GM23338 (cell line): ENCODE measurements around the gene UNKL. TPM values are rescaled to one million over a fixed set of nuclear protein-coding genes. Genes with fewer than 3 reads are reported as not detected.

Experiments used
- ATAC-seq: fragments of 200-7000 bp; cut with Tn5 transposase; 3 replicates; pipeline ENCODE4 v1.9.1; 2020
- DNase-seq: peaks from one replicate; pipeline ENCODE4 v3.0.0-alpha.2; 2015; ENCODE audit warnings: low spot score
- H2AFZ ChIP-seq: fragments of 200-600 bp; sonication (generic); 2 replicates; pipeline ENCODE4 v1.8.0; 2016; ENCODE audit warnings: antibody characterized with exemption, mild to moderate bottlenecking, moderate library complexity
- H3F3A ChIP-seq: fragments of 200-600 bp; sonication (generic); replicated peaks from 2 replicates; pipeline ENCODE4 v1.8.0; 2017; ENCODE audit warnings: antibody characterized with exemption, mixed run types, low read depth
- H3K27ac ChIP-seq: fragments of 200-600 bp; sonication (generic); 2 replicates; pipeline ENCODE4 v1.6.1; 2016; ENCODE audit warnings: low read depth
- H3K27me3 ChIP-seq: fragments of 200-600 bp; sonication (generic); 2 replicates; pipeline ENCODE4 v1.8.0; 2016; ENCODE audit warnings: mild to moderate bottlenecking, mixed run types, moderate library complexity; ENCODE audit not compliant: insufficient read depth
- H3K36me3 ChIP-seq: fragments of 200-600 bp; sonication (generic); 2 replicates; pipeline ENCODE4 v1.8.0; 2016; ENCODE audit warnings: mild to moderate bottlenecking; ENCODE audit not compliant: insufficient read depth
- H3K4me1 ChIP-seq: fragments of 200-600 bp; sonication (generic); 2 replicates; pipeline ENCODE4 v1.8.0; 2016; ENCODE audit warnings: mild to moderate bottlenecking, moderate library complexity; ENCODE audit not compliant: insufficient read depth
- H3K4me2 ChIP-seq: fragments of 200-600 bp; sonication (generic); 2 replicates; pipeline ENCODE4 v1.7.1; 2017; ENCODE audit warnings: mixed run types
- H3K4me3 ChIP-seq: fragments of 200-600 bp; sonication (generic); 2 replicates; pipeline ENCODE4 v1.6.1; 2016; ENCODE audit warnings: mixed run types
- H3K79me2 ChIP-seq: fragments of 200-600 bp; sonication (generic); replicated peaks from 2 replicates; pipeline ENCODE4 v1.8.0; 2017; ENCODE audit warnings: mild to moderate bottlenecking; ENCODE audit not compliant: insufficient read depth
- H3K9me2 ChIP-seq: fragments of 200-600 bp; sonication (generic); 2 replicates; pipeline ENCODE4 v1.8.0; 2017; ENCODE audit not compliant: insufficient read depth
- H4K20me1 ChIP-seq: fragments of 200-600 bp; sonication (generic); replicated peaks from 2 replicates; pipeline ENCODE4 v1.8.0; 2017; ENCODE audit warnings: mild to moderate bottlenecking; ENCODE audit not compliant: insufficient read depth
- H3K27ac Mint-ChIP-seq: 2 replicates; pipeline ENCODE4 v1.8.0; 2020; ENCODE audit warnings: inconsistent platforms, mild to moderate bottlenecking, moderate library complexity, mixed read lengths
- H3K27me3 Mint-ChIP-seq: 3 replicates; pipeline ENCODE4 v1.8.0; 2022; ENCODE audit warnings: low read depth, mild to moderate bottlenecking, moderate library complexity, mixed read lengths, inconsistent platforms; ENCODE audit not compliant: insufficient read depth, poor library complexity
- H3K36me3 Mint-ChIP-seq: 3 replicates; pipeline ENCODE4 v1.8.0; 2021; ENCODE audit warnings: low read depth, mild to moderate bottlenecking, inconsistent platforms, moderate library complexity, mixed read lengths
- H3K4me1 Mint-ChIP-seq: 3 replicates; pipeline ENCODE4 v1.8.0; 2020; ENCODE audit warnings: mild to moderate bottlenecking, inconsistent platforms, mixed read lengths
- H3K4me3 Mint-ChIP-seq: 3 replicates; pipeline ENCODE4 v1.8.0; 2021; ENCODE audit warnings: moderate library complexity, mild to moderate bottlenecking, inconsistent platforms, mixed read lengths
- H3K9me3 Mint-ChIP-seq: 3 replicates; pipeline ENCODE4 v1.8.0; 2020; ENCODE audit warnings: moderate library complexity, mild to moderate bottlenecking, inconsistent platforms, mixed read lengths
- CREB1 ChIP-seq: fragments of 250-450 bp; sonication (Bioruptor Pico); IDR thresholded peaks from 2 replicates; pipeline ENCODE4 v1.5.0; 2020; ENCODE audit warnings: low read depth, mild to moderate bottlenecking, moderate library complexity
- NANOG ChIP-seq: IDR thresholded peaks from 2 replicates; pipeline ENCODE4 v1.6.1; 2016; ENCODE audit warnings: antibody characterized with exemption, borderline replicate concordance
- POLR2AphosphoS5 ChIP-seq: IDR thresholded peaks from 2 replicates; pipeline ENCODE4 v1.6.1; 2016; ENCODE audit warnings: antibody characterized with exemption, low read depth
- polyA plus RNA-seq: library from polyadenylated mRNA; unstranded; fragments of >200 nt; fragmentation: Nextera tagmentation; extraction: Ambion mirVana; gene quantifications from 2 replicates; pipeline ENCODE4 v1.2.1, GENCODE V29; 2016
- total RNA-seq: library from RNA; depleted of rRNA; stranded (reverse); fragments of >200 nt; shearing (Covaris generic); gene quantifications from 2 replicates; pipeline ENCODE4 v1.2.3, GENCODE V29; 2014
- TF ChIP-seq, protein P1 (sequence below): fragments of 250-450 bp; sonication (Bioruptor Pico); IDR thresholded peaks from 2 replicates; pipeline ENCODE4 v1.5.0; 2020; ENCODE audit warnings: mild to moderate bottlenecking, moderate library complexity
- TF ChIP-seq, protein P2 (sequence below), 2 experiments: fragments of 200-600 bp in 1 of 2; sonication (generic) in 1 of 2; conservative IDR thresholded peaks; 2 replicates each; pipeline versions ENCODE4 v1.5.1 to v1.6.1; 2016 to 2017; ENCODE audit warnings: antibody characterized with exemption in 2 of 2, low read depth in 2 of 2, mild to moderate bottlenecking in 2 of 2, moderate library complexity in 1 of 2
- TF ChIP-seq, protein P3 (sequence below): IDR thresholded peaks from 2 replicates; pipeline ENCODE4 v1.6.1; 2016; ENCODE audit warnings: antibody characterized with exemption

The UNKL gene
- total and polyA plus RNA-seq, 2 experiments from 2014 or later: 16.7 to 28.7 TPM

DNA sequence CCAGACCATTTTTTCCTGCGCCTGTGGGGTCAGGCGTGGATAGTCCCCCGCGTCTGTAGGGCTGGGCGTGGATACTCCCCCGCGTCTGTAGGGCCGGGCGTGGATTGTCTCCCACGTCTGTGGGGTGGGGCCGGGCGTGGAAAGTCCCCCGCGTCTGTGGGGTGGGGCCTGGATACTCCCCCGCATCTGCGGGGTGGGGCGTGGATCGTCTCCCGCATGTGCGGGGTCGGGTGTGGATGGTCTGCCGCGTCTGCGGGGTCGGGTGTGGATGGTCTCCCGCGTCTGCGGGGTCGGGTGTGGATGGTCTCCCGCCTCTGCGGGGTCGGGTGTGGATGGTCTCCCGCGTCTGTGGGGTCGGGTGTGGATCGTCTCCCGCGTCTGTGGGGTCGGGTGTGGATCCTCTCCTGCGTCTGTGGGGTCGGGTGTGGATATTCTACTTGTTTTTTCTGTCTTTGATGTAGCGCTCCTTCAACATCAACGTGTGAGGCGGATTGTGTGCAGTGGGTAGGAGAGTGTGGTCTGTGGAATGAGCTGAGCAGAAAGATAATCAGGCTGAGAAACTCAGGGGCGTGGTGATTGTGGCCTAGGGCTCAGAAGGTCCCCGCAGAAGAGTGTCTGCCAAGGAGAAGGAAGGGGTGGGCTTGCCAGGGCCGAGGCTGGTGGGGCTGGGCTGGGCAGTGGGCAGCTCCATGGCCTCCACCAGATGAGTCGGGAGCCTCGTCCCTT, 59.5 kb downstream of the UNKL start (continued):
- TF ChIP-seq, protein P1, sequence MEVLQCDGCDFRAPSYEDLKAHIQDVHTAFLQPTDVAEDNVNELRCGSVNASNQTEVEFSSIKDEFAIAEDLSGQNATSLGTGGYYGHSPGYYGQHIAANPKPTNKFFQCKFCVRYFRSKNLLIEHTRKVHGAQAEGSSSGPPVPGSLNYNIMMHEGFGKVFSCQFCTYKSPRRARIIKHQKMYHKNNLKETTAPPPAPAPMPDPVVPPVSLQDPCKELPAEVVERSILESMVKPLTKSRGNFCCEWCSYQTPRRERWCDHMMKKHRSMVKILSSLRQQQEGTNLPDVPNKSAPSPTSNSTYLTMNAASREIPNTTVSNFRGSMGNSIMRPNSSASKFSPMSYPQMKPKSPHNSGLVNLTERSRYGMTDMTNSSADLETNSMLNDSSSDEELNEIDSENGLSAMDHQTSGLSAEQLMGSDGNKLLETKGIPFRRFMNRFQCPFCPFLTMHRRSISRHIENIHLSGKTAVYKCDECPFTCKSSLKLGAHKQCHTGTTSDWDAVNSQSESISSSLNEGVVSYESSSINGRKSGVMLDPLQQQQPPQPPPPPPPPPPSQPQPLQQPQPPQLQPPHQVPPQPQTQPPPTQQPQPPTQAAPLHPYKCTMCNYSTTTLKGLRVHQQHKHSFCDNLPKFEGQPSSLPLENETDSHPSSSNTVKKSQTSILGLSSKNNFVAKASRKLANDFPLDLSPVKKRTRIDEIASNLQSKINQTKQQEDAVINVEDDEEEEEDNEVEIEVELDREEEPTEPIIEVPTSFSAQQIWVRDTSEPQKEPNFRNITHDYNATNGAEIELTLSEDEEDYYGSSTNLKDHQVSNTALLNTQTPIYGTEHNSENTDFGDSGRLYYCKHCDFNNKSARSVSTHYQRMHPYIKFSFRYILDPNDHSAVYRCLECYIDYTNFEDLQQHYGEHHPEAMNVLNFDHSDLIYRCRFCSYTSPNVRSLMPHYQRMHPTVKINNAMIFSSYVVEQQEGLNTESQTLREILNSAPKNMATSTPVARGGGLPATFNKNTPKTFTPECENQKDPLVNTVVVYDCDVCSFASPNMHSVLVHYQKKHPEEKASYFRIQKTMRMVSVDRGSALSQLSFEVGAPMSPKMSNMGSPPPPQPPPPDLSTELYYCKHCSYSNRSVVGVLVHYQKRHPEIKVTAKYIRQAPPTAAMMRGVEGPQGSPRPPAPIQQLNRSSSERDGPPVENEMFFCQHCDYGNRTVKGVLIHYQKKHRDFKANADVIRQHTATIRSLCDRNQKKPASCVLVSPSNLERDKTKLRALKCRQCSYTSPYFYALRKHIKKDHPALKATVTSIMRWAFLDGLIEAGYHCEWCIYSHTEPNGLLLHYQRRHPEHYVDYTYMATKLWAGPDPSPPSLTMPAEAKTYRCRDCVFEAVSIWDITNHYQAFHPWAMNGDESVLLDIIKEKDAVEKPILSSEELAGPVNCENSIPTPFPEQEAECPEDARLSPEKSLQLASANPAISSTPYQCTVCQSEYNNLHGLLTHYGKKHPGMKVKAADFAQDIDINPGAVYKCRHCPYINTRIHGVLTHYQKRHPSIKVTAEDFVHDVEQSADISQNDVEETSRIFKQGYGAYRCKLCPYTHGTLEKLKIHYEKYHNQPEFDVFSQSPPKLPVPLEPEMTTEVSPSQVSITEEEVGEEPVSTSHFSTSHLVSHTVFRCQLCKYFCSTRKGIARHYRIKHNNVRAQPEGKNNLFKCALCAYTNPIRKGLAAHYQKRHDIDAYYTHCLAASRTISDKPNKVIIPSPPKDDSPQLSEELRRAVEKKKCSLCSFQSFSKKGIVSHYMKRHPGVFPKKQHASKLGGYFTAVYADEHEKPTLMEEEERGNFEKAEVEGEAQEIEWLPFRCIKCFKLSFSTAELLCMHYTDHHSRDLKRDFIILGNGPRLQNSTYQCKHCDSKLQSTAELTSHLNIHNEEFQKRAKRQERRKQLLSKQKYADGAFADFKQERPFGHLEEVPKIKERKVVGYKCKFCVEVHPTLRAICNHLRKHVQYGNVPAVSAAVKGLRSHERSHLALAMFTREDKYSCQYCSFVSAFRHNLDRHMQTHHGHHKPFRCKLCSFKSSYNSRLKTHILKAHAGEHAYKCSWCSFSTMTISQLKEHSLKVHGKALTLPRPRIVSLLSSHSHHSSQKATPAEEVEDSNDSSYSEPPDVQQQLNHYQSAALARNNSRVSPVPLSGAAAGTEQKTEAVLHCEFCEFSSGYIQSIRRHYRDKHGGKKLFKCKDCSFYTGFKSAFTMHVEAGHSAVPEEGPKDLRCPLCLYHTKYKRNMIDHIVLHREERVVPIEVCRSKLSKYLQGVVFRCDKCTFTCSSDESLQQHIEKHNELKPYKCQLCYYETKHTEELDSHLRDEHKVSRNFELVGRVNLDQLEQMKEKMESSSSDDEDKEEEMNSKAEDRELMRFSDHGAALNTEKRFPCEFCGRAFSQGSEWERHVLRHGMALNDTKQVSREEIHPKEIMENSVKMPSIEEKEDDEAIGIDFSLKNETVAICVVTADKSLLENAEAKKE (CRISPR knock-in tag): no peak
- TF ChIP-seq, protein P2, sequence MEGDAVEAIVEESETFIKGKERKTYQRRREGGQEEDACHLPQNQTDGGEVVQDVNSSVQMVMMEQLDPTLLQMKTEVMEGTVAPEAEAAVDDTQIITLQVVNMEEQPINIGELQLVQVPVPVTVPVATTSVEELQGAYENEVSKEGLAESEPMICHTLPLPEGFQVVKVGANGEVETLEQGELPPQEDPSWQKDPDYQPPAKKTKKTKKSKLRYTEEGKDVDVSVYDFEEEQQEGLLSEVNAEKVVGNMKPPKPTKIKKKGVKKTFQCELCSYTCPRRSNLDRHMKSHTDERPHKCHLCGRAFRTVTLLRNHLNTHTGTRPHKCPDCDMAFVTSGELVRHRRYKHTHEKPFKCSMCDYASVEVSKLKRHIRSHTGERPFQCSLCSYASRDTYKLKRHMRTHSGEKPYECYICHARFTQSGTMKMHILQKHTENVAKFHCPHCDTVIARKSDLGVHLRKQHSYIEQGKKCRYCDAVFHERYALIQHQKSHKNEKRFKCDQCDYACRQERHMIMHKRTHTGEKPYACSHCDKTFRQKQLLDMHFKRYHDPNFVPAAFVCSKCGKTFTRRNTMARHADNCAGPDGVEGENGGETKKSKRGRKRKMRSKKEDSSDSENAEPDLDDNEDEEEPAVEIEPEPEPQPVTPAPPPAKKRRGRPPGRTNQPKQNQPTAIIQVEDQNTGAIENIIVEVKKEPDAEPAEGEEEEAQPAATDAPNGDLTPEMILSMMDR (conservative IDR thresholded peaks at IDR 0.05; ENCODE audit: low read depth in 2 of 2): no peak

DNA sequence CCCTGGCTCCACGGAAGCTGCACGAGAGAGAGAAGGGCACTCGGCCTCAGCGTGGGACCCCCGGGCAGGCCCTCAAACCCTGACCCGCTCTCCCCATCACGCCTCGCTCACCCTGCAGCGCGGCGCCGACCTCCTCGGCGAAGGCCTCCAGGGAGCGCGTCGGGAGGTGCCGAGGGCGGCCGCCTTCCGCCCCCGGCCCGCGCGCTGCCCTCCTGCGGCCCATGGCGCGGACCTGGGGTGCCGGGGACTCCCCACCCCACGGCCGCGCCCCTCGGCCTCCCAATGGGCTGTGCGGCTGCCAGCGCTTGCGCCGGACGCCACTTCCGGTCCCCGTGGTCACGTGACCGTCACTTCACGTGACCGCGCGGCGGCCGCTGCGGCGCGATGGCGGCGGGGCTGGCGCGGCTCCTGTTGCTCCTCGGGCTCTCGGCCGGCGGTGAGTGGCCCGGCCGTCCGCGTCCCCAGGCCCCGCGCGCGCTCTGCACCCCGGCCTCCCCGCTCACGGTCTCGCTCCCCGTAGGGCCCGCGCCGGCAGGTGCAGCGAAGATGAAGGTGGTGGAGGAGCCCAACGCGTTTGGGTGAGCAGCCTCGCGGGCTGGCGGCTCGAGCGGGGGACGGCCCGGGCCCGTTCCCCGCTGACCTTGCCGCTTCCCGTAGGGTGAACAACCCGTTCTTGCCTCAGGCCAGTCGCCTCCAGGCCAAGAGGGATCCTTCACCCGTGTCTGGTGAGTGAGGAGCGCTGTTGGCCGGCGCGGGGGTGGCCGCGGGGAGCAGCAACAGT, 62.7 kb downstream of the UNKL start, which contains the start of the genes GNPTG and TSR3:
Gene GNPTG (plus strand): TSS at position 350 of the 781 bp plus-strand sequence. CDS start 35 bp downstream, at position 385.
Gene TSR3 (minus strand): TSS at position 297 of the 781 bp plus-strand sequence. CDS start 74 bp downstream, at position 223.
- Histone ChIP-seq H3F3A (no peaks in the 10 kb centered on the region; the same call in 1 of the 2 replicates), H3K27ac (no peak within 1 kb of the TSS), H3K79me2 (peaks cover 39% of the 10 kb centered on the region), H4K20me1 (peaks cover 4% of the 10 kb centered on the region; the same call in 1 of the 2 replicates), H3K4me2 (peak within 1 kb of the TSS; percentile 94), H3K27me3 (no peaks in the 10 kb centered on the region), H2AFZ (peak within 1 kb of the TSS; percentile 69; the same call in 1 of the 2 replicates), H3K4me1 (peaks cover 7% of the 10 kb centered on the region; the same call in 1 of the 2 replicates), H3K9me2 (no peaks in the 10 kb centered on the region), H3K36me3 (no peaks in the 10 kb centered on the region; the same call in 1 of the 2 replicates), H3K4me3 (peak within 1 kb of the TSS; percentile 93)
- Mint-ChIP-seq H3K4me3 (peak within 1 kb of the TSS; percentile 85), H3K9me3 (peaks cover 3% of the 10 kb centered on the region), H3K4me1 (peaks cover 6% of the 10 kb centered on the region), H3K27me3 (peaks cover 28% of the 10 kb centered on the region), H3K27ac (no peak within 1 kb of the TSS), H3K36me3 (peaks cover 4% of the 10 kb centered on the region; the same call in 2 of the 3 replicates)
- peak; percentile 84 for DNase-seq
- ATAC-seq: peak; percentile 83
- TF ChIP-seq, protein P3, sequence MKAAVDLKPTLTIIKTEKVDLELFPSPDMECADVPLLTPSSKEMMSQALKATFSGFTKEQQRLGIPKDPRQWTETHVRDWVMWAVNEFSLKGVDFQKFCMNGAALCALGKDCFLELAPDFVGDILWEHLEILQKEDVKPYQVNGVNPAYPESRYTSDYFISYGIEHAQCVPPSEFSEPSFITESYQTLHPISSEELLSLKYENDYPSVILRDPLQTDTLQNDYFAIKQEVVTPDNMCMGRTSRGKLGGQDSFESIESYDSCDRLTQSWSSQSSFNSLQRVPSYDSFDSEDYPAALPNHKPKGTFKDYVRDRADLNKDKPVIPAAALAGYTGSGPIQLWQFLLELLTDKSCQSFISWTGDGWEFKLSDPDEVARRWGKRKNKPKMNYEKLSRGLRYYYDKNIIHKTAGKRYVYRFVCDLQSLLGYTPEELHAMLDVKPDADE: peak; percentile 72; the same call in 1 of the 2 replicates
- peak; percentile 66; the same call in 1 of the 2 replicates for TF ChIP-seq POLR2AphosphoS5
- peak; percentile 86 for TF ChIP-seq CREB1 (CRISPR knock-in tag)
- no peak for TF ChIP-seq NANOG
